GM18867 (cell line): Measurements from ENCODE around the gene PIK3C3.
A peak's percentile ranks its signal among the peaks of the same experiment; 100 is the strongest.
"Not testable (repeated sequence)": the region's sequence is repeated elsewhere in the genome, so short reads cannot be mapped to it uniquely, and the experiment has no call there.

ENCODE experiments used
- ATAC-seq: cut with Tn5 transposase; IDR thresholded peaks from one replicate; pipeline ENCODE4 v1.9.1; 2021; ENCODE audit warnings: mild to moderate bottlenecking, moderate library complexity; ENCODE audit not compliant: unreplicated experiment

PIK3C3 gene

GRCh38 chr18:42068030-42068429, 113.0 kb downstream of the PIK3C3 start:
- no peak for ATAC-seq

GRCh38 chr18:42069036-42069435, 114.0 kb downstream of the PIK3C3 start:
- ATAC-seq = no peak

DNA sequence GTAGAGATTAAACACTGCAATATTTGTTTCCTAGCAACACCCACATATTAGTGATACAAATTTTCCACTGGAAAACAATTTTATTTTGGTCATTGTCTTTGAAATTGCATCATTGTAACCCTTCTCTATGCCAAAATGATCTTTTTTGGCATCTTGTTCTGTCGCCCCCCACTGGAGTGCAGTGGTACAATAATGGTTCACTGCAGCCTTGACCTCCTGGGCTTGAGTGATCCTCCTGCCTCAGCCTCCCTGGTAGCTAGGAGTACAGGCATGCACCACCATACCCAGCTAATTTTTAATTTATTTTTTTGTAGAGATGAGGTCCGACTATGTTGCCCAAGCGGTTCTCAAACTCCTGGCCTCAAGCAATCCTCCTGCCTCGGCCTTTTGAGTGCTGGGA, 117.4 kb downstream of the PIK3C3 start:
- no peak for ATAC-seq

GRCh38 chr18:42074704-42075103, 119.7 kb downstream of the PIK3C3 start:
- no peak for ATAC-seq

GRCh38 chr18:42078711-42079110, 123.7 kb downstream of the PIK3C3 start:
- no peak for ATAC-seq

DNA sequence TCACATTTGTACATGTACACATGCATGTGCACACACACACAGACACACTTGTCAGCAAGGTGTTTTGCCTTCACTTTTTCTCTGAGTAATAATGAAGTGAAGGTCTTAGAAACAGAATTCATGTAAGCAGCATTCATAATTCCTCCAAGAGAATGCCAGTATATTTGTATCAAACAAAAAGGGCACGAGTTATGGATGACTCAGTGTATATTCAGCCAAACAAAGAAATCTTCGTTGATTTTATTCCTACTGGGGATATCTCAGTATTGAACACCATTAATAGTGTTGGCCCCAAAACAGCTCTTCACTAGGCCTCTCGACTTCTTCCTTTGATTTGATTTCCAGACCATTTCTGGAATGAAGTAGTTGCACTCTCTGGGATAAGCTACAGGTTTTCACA, 125.3 kb downstream of the PIK3C3 start:
- no peak for ATAC-seq

GRCh38 chr18:42082415-42083234, 127.6 kb downstream of the PIK3C3 start:
- ATAC-seq = no peak

DNA sequence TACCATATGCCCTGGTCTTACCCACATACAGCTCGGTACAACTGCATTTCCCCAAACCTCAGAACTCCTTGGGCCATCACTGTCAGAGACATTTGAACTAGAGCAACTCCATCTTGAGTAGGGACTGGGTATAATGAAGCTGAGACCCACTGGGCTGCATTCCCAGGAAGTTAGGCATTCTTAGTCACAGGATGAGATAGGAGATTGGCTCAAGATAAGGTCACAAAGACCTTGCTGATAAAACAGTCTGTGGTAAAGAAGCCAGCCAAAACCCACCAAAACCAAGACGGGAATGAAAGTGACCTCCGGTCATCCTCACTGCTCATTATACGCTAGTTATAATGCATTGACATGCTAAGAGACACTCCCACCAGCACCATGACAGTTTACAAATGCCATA, 131.3 kb downstream of the PIK3C3 start:
- no peak for ATAC-seq

DNA sequence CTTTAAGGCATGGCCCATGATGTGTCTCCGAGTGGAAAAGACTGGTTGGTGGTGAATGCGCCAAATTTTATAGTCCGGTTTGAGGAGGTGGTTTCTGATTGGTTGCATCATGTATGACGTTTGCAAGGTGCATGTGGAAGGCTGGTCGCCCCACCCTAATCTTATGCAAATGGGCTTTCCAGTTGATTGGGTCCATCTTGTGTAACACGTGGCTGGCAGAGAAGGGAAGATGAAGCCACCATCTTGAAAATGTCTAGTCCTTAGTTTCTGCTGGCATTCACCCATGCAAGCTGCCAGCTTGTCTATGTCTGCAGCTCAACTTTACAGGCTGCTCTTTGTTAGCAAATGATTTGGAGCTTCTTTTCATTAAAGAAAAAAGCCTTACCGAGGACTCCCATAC, 132.2 kb downstream of the PIK3C3 start:
- ATAC-seq = no peak

DNA sequence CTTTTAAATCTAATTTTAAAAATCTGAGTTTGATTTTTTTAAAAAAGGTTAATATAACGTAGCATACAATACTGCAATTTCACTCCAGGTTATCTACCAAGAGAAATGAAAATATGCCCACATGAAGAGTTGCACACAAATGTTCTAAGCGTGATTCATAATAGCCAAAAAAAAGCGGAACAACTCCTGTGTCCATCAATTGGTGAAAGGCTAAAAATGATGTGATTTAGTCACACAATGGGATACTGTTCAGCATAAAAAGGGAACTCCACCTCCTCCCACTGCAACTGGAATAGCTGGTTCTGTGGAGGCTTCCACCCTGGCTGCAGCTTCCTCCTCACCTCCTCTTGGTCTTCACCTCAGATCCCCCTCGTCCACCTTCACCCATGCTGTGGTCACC, 132.8 kb downstream of the PIK3C3 start:
- ATAC-seq = no peak

DNA sequence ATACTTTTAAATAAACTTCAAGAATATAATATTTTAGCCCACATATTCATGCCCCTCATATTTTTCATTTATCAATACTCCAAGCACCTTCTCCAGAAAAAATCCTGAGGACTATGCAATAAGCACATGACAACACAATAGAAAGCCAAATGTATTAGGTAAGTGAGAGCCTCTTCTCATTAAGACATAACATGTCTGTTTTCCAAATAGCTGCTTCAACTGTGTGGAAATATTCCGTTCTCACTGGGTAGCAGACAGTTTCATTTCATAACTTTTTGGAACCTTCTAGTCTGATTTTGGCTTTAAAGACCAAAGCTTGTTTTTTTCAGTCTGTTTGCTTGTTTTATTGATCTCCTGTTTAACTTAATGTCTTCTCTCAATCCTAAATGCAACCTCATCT, 137.8 kb downstream of the PIK3C3 start:
- no peak for ATAC-seq

DNA sequence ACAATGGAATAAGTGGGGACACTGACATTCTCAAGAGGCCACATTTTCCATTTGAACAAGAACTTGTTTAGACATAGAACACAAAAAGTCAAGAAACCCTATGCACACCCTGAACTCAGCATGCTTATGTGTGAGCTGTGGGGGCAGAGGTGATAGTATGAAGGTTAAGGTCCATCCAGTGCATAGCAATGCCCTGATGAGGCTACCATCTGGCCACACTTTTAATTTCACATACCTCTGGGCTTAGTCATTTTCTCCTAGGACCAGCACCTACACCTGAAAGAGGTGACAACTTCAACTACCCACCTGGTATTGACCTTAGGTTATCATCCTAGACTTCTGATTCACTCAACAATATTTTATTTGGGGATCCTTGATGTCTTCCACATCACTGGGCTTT, 139.8 kb downstream of the PIK3C3 start:
- no peak for ATAC-seq

DNA sequence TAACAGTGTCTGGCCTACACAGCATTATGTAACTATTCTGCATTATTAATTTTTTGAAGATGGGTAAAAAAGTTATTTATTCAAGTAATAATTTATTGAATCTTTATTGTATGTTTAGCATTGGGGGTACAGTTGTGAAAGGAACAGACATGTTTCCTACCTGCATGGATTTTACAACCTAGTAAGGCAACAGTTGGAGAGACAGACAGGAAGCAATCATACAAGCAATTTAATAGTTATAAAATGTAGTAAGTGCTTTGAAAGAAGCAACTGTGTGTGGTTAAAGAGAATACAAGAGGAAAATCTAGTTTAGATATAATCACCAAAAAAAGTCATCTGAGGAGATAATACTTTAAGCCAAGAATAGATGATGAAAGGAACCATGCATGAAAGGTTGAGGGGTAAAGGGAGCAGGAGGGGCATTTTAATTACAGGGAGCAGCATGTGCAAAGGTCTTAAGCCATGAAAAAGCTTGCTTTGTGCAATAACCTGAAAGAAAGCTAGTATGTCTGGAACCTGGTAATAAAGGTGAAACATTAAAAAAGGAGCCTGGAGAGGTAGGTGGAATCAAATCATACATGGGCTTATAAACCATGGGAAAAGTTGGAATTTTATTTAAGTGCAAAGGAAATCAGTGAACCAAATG, 140.8 kb downstream of the PIK3C3 start:
- no peak for ATAC-seq

DNA sequence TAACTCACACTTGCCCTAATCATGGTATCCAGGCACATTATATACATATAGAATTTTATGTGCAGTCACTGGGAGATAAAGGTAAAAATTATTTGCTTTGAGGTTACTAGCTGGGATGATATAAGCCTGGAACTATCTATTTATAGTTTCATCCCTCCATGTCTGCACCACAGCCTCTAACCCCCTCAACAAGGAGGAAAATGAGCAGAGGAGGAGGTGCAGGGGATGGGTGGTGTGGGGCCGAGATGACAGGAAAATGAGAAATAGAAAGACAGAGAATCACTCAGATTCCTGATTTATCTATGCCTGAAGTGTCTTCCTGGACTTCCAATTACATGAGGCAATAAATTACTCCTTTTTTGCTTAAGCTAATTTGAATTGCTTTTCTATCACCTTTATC, 145.2 kb downstream of the PIK3C3 start:
- ATAC-seq = no peak

DNA sequence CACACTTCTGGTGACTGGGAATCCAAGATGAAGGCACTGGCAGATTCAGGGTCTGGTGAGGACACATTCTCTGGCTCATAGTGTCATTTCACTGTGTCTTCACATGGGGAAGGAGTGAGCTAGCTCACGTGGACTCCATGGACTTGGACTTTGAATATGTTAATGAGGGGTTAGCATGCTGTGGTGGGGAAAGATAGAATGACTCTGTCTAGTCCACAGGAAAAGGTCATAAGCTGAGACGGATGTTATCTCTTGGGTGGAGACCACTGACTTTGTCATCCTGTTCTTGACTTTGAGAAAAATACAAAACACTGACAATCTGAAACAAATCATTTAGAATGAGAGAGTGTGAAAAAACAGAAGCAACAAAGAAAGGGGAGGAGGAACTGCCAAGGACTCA, 145.9 kb downstream of the PIK3C3 start:
- no peak for ATAC-seq

GRCh38 chr18:42105394-42105793, 150.4 kb downstream of the PIK3C3 start:
- no peak for ATAC-seq

GRCh38 chr18:42106784-42107183, 151.8 kb downstream of the PIK3C3 start:
- no peak for ATAC-seq

DNA sequence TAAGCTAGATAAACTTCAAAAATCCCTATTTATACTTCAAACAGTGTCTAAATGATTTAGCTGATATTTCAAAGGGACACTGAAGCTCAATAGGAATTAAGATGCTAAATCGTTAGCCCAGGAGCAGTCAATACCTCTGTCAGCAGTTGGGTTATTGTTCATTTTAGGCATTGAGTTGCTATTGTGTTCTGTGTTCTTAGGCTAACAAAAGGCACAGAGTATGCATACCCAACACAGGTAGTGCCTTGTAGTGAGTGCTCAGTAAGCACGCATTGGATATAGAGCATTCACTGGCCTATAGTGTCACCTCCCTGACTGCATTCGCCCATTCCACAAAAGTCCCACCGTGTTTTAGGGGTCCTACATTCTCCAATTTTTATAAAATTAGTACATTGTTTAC, 152.3 kb downstream of the PIK3C3 start:
- no peak for ATAC-seq

- ATAC-seq = no peak
These were observed 152.8 kb downstream of the PIK3C3 start for GRCh38 chr18:42107691-42108450.

DNA sequence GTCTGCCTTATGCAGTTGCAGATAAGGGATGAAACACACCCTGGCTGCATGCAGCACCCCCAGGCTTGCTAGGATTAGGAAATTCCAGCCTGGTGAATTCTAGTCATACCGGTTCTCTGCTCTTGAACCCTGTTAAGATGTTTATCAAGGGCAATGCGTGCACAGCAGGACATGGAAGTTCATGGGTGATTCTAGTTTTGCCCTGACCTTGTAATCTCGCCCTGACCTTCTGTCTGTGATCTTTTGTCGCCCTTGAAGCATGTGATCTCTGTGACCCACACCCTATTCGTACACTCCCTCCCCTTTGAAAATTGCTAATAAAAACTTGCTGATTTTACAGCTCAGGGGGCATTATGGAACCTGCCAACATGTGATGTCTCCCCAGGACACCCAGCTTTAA, 157.1 kb downstream of the PIK3C3 start:
- ATAC-seq = not testable (repeated sequence)

GRCh38 chr18:42112657-42113420, 157.8 kb downstream of the PIK3C3 start:
- ATAC-seq = peak; percentile 5
